Activated B cell treated with CpG ODN at 0.5 μM for 24 hours (primary cell): ENCODE measurements around the gene ZNF638. TPM values are rescaled to one million over a fixed set of nuclear protein-coding genes. Genes with fewer than 3 reads are reported as not detected.
"Not testable (repeated sequence)": the region's sequence is repeated elsewhere in the genome, so short reads cannot be mapped to it uniquely, and the experiment has no call there.

Source experiments
- ATAC-seq: fragments of 200-7000 bp; cut with Tn5 transposase; one replicate; pipeline ENCODE4 v1.10.0; 2021; ENCODE audit warnings: low read depth, mild to moderate bottlenecking, moderate library complexity
- CTCF ChIA-PET: fragments of 350-600 bp; sonication (Branson Sonifier 250); formaldehyde crosslinking; loops from one replicate; lab custom pipeline; 2021; ENCODE audit warnings: antibody characterized with exemption; lab: Charles Lee
- POLR2A ChIA-PET: fragments of 350-600 bp; sonication (Branson Sonifier 250); formaldehyde crosslinking; loops from one replicate; lab custom pipeline; 2021; ENCODE audit warnings: antibody characterized with exemption; lab: Charles Lee
- DNase-seq: peaks from one replicate; pipeline ENCODE4 v3.0.0; 2022
- H3K27ac Mint-ChIP-seq: one replicate; pipeline ENCODE4 v1.8.0; 2020; ENCODE audit warnings: mixed read lengths
- H3K27me3 Mint-ChIP-seq: one replicate; pipeline ENCODE4 v1.8.0; 2021; ENCODE audit warnings: mixed read lengths
- H3K36me3 Mint-ChIP-seq: one replicate; pipeline ENCODE4 v1.8.0; 2021; ENCODE audit warnings: low read depth, mixed read lengths
- H3K4me1 Mint-ChIP-seq: one replicate; pipeline ENCODE4 v1.8.0; 2021; ENCODE audit warnings: mixed read lengths
- H3K4me3 Mint-ChIP-seq: one replicate; pipeline ENCODE4 v1.8.0; 2020; ENCODE audit warnings: mild to moderate bottlenecking, mixed read lengths
- H3K9me3 Mint-ChIP-seq: one replicate; pipeline ENCODE4 v1.8.0; 2020; ENCODE audit warnings: mixed read lengths
- intact Hi-C: fragments of 100-400 bp; cut with micrococcal nuclease; formaldehyde crosslinking; loops from one replicate; pipeline ENCODE4 v1.15.1; 2024
- total RNA-seq: library from RNA; stranded (reverse); gene quantifications from 2 replicates; pipeline ENCODE4 v1.2.3, GENCODE V29; 2022
- TF ChIP-seq, protein P1 (sequence below): fragments of 200-600 bp; IDR thresholded peaks from one replicate; pipeline ENCODE4 v1.8.0; 2022; ENCODE audit warnings: antibody characterized with exemption, mild to moderate bottlenecking

The ZNF638 gene
- total RNA-seq, 1 donor from 2014 or later = 152 TPM

- Mint-ChIP-seq H3K27me3 (no peaks in the 10 kb centered on the region), H3K4me3 (no peak overlapping the region), H3K9me3 (no peaks in the 10 kb centered on the region), H3K27ac (no peak overlapping the region), H3K4me1 (no peaks in the 10 kb centered on the region), H3K36me3 (peaks cover 81% of the 10 kb centered on the region)
- DNase-seq (no peak), ATAC-seq (no peak)
- intact Hi-C loops = no loop called here
- ChIA-PET POLR2A (no interaction called here), CTCF (no interaction called here)
- TF ChIP-seq, protein P1, sequence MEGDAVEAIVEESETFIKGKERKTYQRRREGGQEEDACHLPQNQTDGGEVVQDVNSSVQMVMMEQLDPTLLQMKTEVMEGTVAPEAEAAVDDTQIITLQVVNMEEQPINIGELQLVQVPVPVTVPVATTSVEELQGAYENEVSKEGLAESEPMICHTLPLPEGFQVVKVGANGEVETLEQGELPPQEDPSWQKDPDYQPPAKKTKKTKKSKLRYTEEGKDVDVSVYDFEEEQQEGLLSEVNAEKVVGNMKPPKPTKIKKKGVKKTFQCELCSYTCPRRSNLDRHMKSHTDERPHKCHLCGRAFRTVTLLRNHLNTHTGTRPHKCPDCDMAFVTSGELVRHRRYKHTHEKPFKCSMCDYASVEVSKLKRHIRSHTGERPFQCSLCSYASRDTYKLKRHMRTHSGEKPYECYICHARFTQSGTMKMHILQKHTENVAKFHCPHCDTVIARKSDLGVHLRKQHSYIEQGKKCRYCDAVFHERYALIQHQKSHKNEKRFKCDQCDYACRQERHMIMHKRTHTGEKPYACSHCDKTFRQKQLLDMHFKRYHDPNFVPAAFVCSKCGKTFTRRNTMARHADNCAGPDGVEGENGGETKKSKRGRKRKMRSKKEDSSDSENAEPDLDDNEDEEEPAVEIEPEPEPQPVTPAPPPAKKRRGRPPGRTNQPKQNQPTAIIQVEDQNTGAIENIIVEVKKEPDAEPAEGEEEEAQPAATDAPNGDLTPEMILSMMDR = no peak
Measured at GRCh38 chr2:71428472-71429383, 97.1 kb downstream of the ZNF638 start.

GRCh38 chr2:71445142-71445541, 113.6 kb downstream of the ZNF638 start:
- H3K27me3 Mint-ChIP-seq, intact Hi-C loops, ATAC-seq, DNase-seq, H3K9me3 Mint-ChIP-seq, CTCF ChIA-PET, H3K4me3 Mint-ChIP-seq, H3K27ac Mint-ChIP-seq, H3K4me1 Mint-ChIP-seq, H3K36me3 Mint-ChIP-seq, POLR2A ChIA-PET: not testable (repeated sequence)

GRCh38 chr2:71446505-71446904, 114.9 kb downstream of the ZNF638 start:
- DNase-seq (no peak), ATAC-seq (no peak)
- Mint-ChIP-seq H3K27ac (no peak overlapping the region), H3K4me1 (no peaks in the 10 kb centered on the region), H3K36me3 (no peaks in the 10 kb centered on the region), H3K4me3 (no peak overlapping the region), H3K9me3 (peaks cover 2% of the 10 kb centered on the region), H3K27me3 (no peaks in the 10 kb centered on the region)
- POLR2A ChIA-PET = no interaction called here
- TF ChIP-seq, protein P1 = no peak
- CTCF ChIA-PET = no interaction called here
- intact Hi-C loops = no loop called here

GRCh38 chr2:71449343-71449742, 117.8 kb downstream of the ZNF638 start:
- no peak for DNase-seq
- Mint-ChIP-seq H3K4me1 (peaks cover 16% of the 10 kb centered on the region), H3K4me3 (no peak overlapping the region), H3K27ac (no peak overlapping the region), H3K36me3 (no peaks in the 10 kb centered on the region), H3K9me3 (peaks cover 2% of the 10 kb centered on the region), H3K27me3 (peaks cover 11% of the 10 kb centered on the region)
- intact Hi-C loops = no loop called here
- CTCF ChIA-PET = no interaction called here
- TF ChIP-seq, protein P1 = no peak
- POLR2A ChIA-PET = no interaction called here
- ATAC-seq = no peak

DNA sequence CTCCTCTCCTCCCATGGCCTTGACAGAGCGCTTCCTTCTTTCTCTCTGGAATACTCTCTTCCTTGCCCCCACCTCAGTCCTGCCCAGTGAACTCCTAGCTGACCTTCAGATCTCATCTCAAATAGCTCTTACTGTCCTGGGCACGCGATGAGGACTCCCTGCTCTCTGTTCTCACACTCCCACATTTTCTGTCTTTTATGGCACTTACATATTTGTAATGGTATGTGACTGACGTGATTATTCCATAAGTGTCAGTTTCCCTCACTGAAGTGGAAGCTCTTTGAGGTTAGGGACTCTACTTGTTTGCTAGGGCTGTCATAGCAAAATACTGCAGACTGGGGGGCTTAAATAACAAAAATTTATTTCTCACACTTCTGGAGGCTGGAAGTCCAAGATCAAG, 120.1 kb downstream of the ZNF638 start:
- CTCF ChIA-PET = no interaction called here
- no peak for ATAC-seq
- H3K4me1 Mint-ChIP-seq = peaks cover 19% of the 10 kb centered on the region
- no peaks in the 10 kb centered on the region for H3K9me3 Mint-ChIP-seq
- no peak overlapping the region for H3K27ac Mint-ChIP-seq
- TF ChIP-seq, protein P1 = no peak
- H3K27me3 Mint-ChIP-seq = peaks cover 34% of the 10 kb centered on the region
- no peak for DNase-seq
- no peaks in the 10 kb centered on the region for H3K36me3 Mint-ChIP-seq
- no peak overlapping the region for H3K4me3 Mint-ChIP-seq
- intact Hi-C loops = no loop called here
- POLR2A ChIA-PET = no interaction called here
